ENCODE measurements around the gene NME3.
"Not testable (repeated sequence)": the region's sequence is repeated elsewhere in the genome, so short reads cannot be mapped to it uniquely, and the experiment has no call there.

NME3 gene

DNA sequence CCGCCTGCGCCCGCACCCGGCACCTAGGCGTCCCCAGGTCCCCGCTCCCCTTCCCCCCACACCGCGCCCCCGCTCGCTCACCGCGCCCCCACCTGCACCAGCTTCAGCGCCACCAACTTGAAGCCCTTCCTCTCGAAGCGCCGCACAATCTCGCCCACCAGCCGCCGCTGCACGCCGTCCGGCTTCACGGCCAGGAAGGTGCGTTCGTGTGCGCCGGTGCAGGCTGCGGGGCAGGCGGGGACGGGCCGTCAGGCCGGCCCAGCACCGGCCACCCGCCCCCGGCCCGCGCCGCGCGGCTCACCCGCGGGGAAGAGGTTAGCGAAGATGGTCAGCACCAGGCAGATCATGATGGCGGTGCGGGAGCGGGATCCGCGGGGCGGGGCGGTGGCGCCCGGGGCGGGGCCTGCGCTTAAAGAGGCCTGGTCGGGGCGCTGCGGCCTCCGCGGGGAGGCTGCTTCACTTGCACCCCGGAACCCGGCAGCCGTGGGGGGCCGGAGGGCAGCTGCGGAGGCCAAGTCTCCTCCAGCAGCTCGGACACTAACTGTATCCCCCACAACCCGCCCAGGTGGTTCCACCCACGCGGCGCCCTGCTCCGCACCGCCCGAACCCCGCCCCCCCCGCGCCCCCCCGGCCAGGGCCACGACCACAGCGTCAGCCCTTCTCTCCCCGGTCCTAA lies at the start of gene NME3:
Gene NME3 (minus strand): TSS at position 356 of the 676 bp plus-strand sequence. CDS start 9 bp downstream, at position 347.
- no peak for DNase-seq (ENCODE audit: low read depth)

DNA sequence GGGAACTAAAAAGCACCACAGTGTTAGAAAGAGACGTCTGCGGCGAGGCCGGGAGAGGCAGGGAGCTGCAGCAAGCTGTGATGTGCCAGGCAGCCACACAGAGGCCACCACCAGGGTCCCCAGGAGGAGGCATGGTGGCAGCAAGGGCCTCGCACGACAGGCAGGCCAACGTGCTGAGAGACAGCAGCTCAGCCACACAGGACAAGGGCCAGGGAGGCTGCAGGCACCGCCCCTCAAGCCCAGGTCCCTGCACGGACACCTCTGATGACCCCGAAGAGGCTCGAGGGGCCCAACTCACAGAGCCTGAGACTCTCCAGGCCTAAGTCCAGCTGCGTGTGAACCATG lies 49.6 kb upstream of the NME3 start:
- no peak for DNase-seq (ENCODE audit: low read depth)

GRCh38 chr16:1820096-1820945 lies 49.0 kb upstream of the NME3 start:
- no peak for DNase-seq (ENCODE audit: low read depth)

- no peak for DNase-seq (ENCODE audit: low read depth)
These were observed 48.3 kb upstream of the NME3 start for GRCh38 chr16:1819611-1820010.

- no peak for DNase-seq (ENCODE audit: low read depth)
These were observed 47.7 kb upstream of the NME3 start for GRCh38 chr16:1818873-1819525.

- no peak for DNase-seq (ENCODE audit: low read depth)
These were observed 47.0 kb upstream of the NME3 start for GRCh38 chr16:1818204-1818872.

- no peak for DNase-seq (ENCODE audit: low read depth)
These were observed 46.4 kb upstream of the NME3 start for GRCh38 chr16:1817716-1818115.

DNA sequence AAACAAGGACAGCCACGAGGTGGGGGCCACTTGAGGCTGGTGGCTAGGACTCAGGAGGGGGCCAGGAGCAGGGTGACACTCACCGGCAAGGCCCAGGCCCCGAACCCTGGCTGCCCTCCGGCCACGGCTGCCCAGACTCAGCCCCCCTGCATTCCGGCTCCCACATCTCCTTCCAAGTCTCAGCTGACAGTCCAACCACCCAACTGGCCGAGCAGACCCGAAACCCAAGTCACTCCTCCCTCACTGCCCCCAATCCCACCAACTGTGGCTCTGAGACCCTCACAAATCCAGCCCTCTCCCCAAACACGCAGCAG lies 45.9 kb upstream of the NME3 start:
- no peak for DNase-seq (ENCODE audit: low read depth)

DNA sequence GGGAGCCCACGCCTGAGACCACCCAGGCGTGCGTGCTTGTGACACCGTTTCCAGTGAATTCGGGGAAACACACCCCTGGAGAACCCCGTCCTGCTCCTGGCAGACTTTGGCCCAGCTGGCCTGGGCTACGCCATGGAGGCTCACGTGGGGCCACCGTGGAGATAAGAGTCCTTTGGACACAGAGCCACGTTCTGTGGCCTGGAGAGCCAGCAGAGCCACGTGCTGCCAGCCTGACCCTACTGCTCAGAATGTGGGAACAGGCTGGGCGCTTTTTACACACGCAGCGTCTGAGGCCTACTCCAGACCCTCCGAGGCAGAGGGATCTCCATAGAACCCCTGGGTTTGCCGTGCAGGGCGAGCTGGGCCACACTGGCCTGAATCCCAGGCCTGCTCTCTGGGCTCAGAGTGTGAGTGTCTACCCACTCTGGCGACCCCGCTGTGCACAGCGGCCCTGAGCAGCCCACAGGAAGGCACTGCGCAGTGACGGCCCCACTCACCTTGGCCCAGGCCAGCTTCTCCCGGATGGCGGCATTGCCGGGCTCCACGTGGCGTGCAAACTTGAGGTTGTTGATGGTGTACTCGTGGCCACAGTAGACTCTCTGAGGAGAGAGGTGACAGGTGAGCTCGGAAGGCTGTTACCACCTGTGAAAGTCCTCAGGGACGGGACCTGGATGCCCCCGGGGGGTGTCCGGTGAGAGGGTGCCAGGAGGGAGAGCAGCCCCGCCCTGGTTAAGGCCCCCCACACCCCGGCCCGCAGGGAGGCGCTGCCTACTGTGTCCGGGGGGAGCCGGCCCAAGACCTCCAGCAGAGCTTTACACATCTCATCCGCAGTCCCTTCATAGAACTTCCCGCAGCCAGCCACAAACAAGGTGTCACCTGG lies 45.3 kb upstream of the NME3 start:
- no peak for DNase-seq (ENCODE audit: low read depth)

GRCh38 chr16:1815461-1815860 lies 44.1 kb upstream of the NME3 start:
- no peak for DNase-seq (ENCODE audit: low read depth)

GRCh38 chr16:1812732-1813163 lies 41.4 kb upstream of the NME3 start:
- no peak for DNase-seq (ENCODE audit: low read depth)

DNA sequence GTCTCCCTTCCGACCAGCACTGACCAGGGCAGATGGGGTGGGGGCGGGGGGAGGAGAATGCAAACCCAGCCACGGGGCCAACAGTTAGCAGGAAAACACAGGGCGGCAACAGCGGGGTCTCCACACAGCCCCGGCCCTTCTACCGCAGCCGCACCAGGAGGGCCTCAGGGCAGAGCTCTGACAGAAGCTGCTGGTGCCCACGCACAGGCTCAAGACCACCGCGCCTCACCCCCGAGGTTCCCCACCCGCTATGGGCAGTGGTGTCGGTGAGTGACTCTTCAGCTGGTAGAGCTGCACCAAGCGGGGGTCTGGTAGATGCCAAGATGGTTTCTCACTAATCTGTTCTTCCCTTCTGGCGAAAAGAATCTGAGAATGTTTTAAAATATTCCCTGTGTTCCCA lies 39.2 kb upstream of the NME3 start:
- DNase-seq (ENCODE audit: low read depth), result no peak

- DNase-seq (ENCODE audit: low read depth), result no peak
These were observed 38.8 kb upstream of the NME3 start for GRCh38 chr16:1810106-1810505.

DNA sequence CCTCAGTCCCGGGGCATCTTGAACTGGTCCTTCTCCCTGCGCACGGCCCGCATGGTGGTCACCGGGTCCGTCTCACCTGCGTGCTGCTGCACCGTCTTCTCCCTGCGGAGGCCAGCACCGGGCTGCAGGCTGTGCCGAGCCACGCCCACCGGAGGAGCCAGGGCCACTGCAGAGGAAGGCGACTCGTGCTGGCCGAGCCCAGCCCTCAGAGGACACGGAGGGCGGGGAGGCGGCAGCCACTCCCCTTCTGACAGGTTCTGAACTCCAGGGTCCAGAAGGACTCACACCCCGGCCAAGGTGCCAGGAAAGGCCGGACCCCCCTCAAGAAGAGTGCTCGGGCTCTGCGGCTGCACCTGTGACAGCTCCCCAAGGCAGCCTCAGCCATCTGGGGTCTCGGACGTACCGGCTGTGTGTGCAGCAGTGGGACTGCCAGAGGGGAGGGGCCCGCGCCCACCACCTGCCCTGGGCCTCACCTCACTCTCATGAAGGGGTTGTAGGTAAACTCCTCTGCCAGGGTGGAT lies 38.0 kb upstream of the NME3 start:
- DNase-seq (ENCODE audit: low read depth), result no peak

- no peak for DNase-seq (ENCODE audit: low read depth)
These were observed 37.3 kb upstream of the NME3 start for GRCh38 chr16:1808691-1809090.

- DNase-seq (ENCODE audit: low read depth), result no peak
These were observed 36.3 kb upstream of the NME3 start for GRCh38 chr16:1807626-1808025.

GRCh38 chr16:1800701-1801100 lies 29.4 kb upstream of the NME3 start:
- DNase-seq (ENCODE audit: low read depth), result no peak

DNA sequence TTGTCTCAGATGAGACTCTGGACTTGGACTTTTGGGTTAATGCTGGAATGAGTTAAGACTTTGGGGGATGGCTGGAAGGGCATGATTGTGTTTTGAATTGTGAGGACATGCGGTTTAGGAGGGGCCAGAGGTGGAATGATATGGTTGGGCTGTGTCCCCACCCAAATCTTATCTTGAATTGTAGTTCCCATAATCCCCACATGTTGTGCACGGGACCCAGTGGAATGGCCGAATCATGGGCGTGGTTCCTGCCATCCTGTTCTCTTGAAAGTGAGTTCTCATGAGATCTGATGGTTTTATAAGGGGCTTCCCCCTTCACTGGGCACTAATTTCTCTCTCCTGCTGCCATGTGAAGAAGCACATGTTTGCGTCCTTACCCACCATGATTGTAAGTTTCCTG lies 27.9 kb upstream of the NME3 start:
- not testable (repeated sequence) for DNase-seq (ENCODE audit: low read depth)

- no peak for DNase-seq (ENCODE audit: low read depth)
These were observed 23.7 kb upstream of the NME3 start for GRCh38 chr16:1794908-1795666.

GRCh38 chr16:1794221-1794871 lies 23.0 kb upstream of the NME3 start:
- DNase-seq (ENCODE audit: low read depth), result no peak
